Measurements from ENCODE around the gene FBXL16.

The FBXL16 gene

GRCh38 chr16:680967-681745 is 24.4 kb downstream of the FBXL16 start:
- Histone ChIP-seq H3K27ac (peak overlapping the region; percentile 44; the same call in 1 of the 2 replicates), H3K79me2 (ENCODE audit: insufficient read depth, low read depth) (peaks cover 18% of the 10 kb centered on the region), H3K36me3 (ENCODE audit: insufficient read depth) (no peaks in the 10 kb centered on the region; the same call in 1 of the 2 replicates), H2AFZ (ENCODE audit: low read depth) (peak overlapping the region; percentile 69; the same call in 1 of the 2 replicates), H3K27me3 (ENCODE audit: insufficient read depth, low read depth) (no peaks in the 10 kb centered on the region), H3K4me2 (peak overlapping the region; percentile 91), H3K9ac (peak overlapping the region; percentile 55; the same call in 1 of the 2 replicates), H3K4me3 (IDR thresholded peaks at IDR 0.05; ENCODE audit: insufficient read depth, low read depth, low read length) (no peak overlapping the region), H4K20me1 (ENCODE audit: insufficient read depth) (no peaks in the 10 kb centered on the region), H3K4me1 (ENCODE audit: low read depth, poor library complexity, severe bottlenecking) (no peaks in the 10 kb centered on the region)
- no peak for TF ChIP-seq CTCF (conservative IDR thresholded peaks at IDR 0.05; ENCODE audit: low read depth, low read length)

GRCh38 chr16:680625-680945 is 25.0 kb downstream of the FBXL16 start:
- Histone ChIP-seq H3K4me3 (IDR thresholded peaks at IDR 0.05; ENCODE audit: insufficient read depth, low read depth, low read length) (no peak overlapping the region), H2AFZ (ENCODE audit: low read depth) (peak overlapping the region; percentile 69), H3K36me3 (ENCODE audit: insufficient read depth) (no peaks in the 10 kb centered on the region; the same call in 1 of the 2 replicates), H3K27ac (peak overlapping the region; percentile 44; the same call in 1 of the 2 replicates), H3K27me3 (ENCODE audit: insufficient read depth, low read depth) (no peaks in the 10 kb centered on the region), H3K4me1 (ENCODE audit: low read depth, poor library complexity, severe bottlenecking) (no peaks in the 10 kb centered on the region), H3K4me2 (peak overlapping the region; percentile 91), H3K9ac (peak overlapping the region; percentile 55; the same call in 1 of the 2 replicates), H3K79me2 (ENCODE audit: insufficient read depth, low read depth) (peaks cover 18% of the 10 kb centered on the region), H4K20me1 (ENCODE audit: insufficient read depth) (no peaks in the 10 kb centered on the region)
- TF ChIP-seq CTCF (conservative IDR thresholded peaks at IDR 0.05; ENCODE audit: low read depth, low read length): no peak

GRCh38 chr16:679814-680624 is 25.6 kb downstream of the FBXL16 start, which contains the start of gene STUB1:
Gene STUB1, plus strand, starts transcription at chr16:680410. Its CDS starts 116 bp downstream, at chr16:680526.
- H3K79me2 ChIP-seq (ENCODE audit: insufficient read depth, low read depth): peaks cover 18% of the 10 kb centered on the region
- peak within 1 kb of the TSS; percentile 69 for H2AFZ ChIP-seq (ENCODE audit: low read depth)
- H3K27me3 ChIP-seq (ENCODE audit: insufficient read depth, low read depth): no peaks in the 10 kb centered on the region
- no peak within 1 kb of the TSS for H3K4me3 ChIP-seq (IDR thresholded peaks at IDR 0.05; ENCODE audit: insufficient read depth, low read depth, low read length)
- no peaks in the 10 kb centered on the region for H4K20me1 ChIP-seq (ENCODE audit: insufficient read depth)
- peak within 1 kb of the TSS; percentile 44; the same call in 1 of the 2 replicates for H3K27ac ChIP-seq
- no peaks in the 10 kb centered on the region; the same call in 1 of the 2 replicates for H3K36me3 ChIP-seq (ENCODE audit: insufficient read depth)
- no peaks in the 10 kb centered on the region for H3K4me1 ChIP-seq (ENCODE audit: low read depth, poor library complexity, severe bottlenecking)
- peak within 1 kb of the TSS; percentile 55; the same call in 1 of the 2 replicates for H3K9ac ChIP-seq
- peak within 1 kb of the TSS; percentile 91 for H3K4me2 ChIP-seq
- TF ChIP-seq CTCF (conservative IDR thresholded peaks at IDR 0.05; ENCODE audit: low read depth, low read length): no peak

- H3K9ac ChIP-seq: no peak overlapping the region
- no peak overlapping the region for H3K27ac ChIP-seq
- H2AFZ ChIP-seq (ENCODE audit: low read depth): no peak overlapping the region
- TF ChIP-seq CTCF (conservative IDR thresholded peaks at IDR 0.05; ENCODE audit: low read depth, low read length): no peak
- no peak overlapping the region for H3K4me2 ChIP-seq
- H3K79me2 ChIP-seq (ENCODE audit: insufficient read depth, low read depth): peaks cover 18% of the 10 kb centered on the region
- no peak overlapping the region for H3K4me3 ChIP-seq (IDR thresholded peaks at IDR 0.05; ENCODE audit: insufficient read depth, low read depth, low read length)
- H3K27me3 ChIP-seq (ENCODE audit: insufficient read depth, low read depth): no peaks in the 10 kb centered on the region
- no peaks in the 10 kb centered on the region for H4K20me1 ChIP-seq (ENCODE audit: insufficient read depth)
- no peaks in the 10 kb centered on the region; the same call in 1 of the 2 replicates for H3K36me3 ChIP-seq (ENCODE audit: insufficient read depth)
- H3K4me1 ChIP-seq (ENCODE audit: low read depth, poor library complexity, severe bottlenecking): no peaks in the 10 kb centered on the region
Measured at GRCh38 chr16:678858-679813, 26.5 kb downstream of the FBXL16 start.
